Measurements from ENCODE around the gene CMIP.

CMIP gene

DNA sequence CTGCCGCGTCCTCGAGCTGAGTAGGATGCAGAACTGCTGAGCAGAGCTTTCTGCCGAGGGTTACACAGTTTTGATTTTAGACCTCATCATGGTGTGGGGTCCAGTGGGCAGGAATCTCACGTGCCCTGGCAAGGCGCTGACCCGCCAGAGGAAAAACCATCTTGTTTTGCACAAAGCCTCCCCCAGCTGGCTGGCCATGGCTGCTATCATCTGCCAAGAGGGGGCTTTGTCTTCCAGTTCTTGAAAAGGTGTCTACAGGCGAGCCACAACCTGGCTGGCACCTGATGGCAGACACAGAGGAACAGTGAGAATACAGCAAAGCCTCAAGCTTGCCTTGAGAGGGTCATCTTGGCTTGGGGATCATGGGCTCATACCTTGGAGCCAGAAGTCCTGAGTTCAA lies 118.3 kb downstream of the CMIP start:
- H3K36me3 Mint-ChIP-seq (ENCODE audit: low read depth) = no peaks in the 10 kb centered on the region
- no peak for DNase-seq (ENCODE audit: low spot score)
- H3K4me1 Mint-ChIP-seq (ENCODE audit: low read depth) = peaks cover 4% of the 10 kb centered on the region
- no peaks in the 10 kb centered on the region for H3K9me3 Mint-ChIP-seq
- no peak overlapping the region for H3K4me3 Mint-ChIP-seq
- no peaks in the 10 kb centered on the region for H3K27me3 Mint-ChIP-seq (ENCODE audit: low read depth)
- no peak overlapping the region for H3K27ac Mint-ChIP-seq

DNA sequence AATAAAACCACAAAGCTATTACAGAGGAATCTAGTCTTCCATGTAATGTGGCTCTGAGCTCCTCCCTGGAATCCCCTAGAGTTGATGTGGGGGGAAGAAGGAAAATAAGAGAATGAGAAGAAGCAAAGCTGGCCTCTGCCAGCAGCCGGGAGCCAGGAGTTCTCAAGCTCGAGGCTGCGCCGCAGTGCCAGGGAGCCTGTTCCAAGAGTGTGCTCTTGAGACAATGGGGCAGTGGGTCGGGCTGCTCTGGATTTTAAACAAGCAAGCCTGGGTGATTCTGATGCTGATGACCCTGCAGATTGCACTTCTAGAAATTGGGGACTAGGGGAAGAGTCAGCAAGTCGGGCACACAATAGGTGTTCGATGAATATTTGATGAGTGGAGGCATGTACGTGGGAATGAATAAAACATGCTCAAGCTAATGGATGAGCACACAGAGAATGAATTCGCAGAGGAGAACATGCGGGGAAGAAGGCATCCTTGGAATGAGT lies 119.9 kb downstream of the CMIP start:
- H3K9me3 Mint-ChIP-seq = no peaks in the 10 kb centered on the region
- no peaks in the 10 kb centered on the region for H3K27me3 Mint-ChIP-seq (ENCODE audit: low read depth)
- H3K4me1 Mint-ChIP-seq (ENCODE audit: low read depth) = peaks cover 9% of the 10 kb centered on the region
- no peak overlapping the region for H3K4me3 Mint-ChIP-seq
- DNase-seq (ENCODE audit: low spot score) = no peak
- no peak overlapping the region for H3K27ac Mint-ChIP-seq
- H3K36me3 Mint-ChIP-seq (ENCODE audit: low read depth) = no peaks in the 10 kb centered on the region

DNA sequence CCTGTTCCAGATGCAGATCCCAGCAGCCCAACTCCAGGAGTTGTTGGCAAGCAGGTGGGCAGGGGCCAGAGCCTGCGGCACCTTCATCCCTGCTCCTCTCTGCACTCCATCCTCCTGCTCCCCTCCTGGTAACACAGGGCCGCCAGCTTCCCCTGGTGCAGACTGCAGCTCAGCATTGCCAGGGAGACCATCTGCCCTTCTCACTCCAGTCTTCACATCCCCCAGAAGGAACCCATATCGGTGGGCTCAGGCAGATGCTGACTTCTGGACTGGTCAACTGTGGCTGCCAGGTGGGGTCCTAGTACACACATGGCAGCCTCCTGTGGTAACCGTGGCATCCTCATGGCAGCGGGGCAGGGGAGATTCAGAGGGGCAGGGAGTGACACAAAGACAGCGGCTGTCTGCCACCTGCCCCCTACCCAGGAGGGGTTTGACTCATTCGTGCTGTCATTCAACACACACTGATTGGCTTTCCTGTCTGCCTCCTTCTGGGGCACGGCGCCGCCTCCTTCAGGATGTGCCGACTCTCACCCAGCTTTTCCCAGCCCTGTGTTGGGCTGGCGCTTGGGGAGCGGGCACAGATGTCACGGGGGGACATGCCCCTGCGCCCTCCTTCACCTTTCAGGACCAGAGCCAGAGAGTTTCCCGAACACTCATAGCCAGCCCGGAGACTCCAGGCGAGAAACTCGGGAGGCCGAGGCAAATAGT lies 120.9 kb downstream of the CMIP start:
- Mint-ChIP-seq H3K9me3 (no peaks in the 10 kb centered on the region), H3K4me1 (ENCODE audit: low read depth) (peaks cover 9% of the 10 kb centered on the region), H3K4me3 (no peak overlapping the region), H3K36me3 (ENCODE audit: low read depth) (no peaks in the 10 kb centered on the region), H3K27ac (no peak overlapping the region), H3K27me3 (ENCODE audit: low read depth) (no peaks in the 10 kb centered on the region)
- no peak for DNase-seq (ENCODE audit: low spot score)

DNA sequence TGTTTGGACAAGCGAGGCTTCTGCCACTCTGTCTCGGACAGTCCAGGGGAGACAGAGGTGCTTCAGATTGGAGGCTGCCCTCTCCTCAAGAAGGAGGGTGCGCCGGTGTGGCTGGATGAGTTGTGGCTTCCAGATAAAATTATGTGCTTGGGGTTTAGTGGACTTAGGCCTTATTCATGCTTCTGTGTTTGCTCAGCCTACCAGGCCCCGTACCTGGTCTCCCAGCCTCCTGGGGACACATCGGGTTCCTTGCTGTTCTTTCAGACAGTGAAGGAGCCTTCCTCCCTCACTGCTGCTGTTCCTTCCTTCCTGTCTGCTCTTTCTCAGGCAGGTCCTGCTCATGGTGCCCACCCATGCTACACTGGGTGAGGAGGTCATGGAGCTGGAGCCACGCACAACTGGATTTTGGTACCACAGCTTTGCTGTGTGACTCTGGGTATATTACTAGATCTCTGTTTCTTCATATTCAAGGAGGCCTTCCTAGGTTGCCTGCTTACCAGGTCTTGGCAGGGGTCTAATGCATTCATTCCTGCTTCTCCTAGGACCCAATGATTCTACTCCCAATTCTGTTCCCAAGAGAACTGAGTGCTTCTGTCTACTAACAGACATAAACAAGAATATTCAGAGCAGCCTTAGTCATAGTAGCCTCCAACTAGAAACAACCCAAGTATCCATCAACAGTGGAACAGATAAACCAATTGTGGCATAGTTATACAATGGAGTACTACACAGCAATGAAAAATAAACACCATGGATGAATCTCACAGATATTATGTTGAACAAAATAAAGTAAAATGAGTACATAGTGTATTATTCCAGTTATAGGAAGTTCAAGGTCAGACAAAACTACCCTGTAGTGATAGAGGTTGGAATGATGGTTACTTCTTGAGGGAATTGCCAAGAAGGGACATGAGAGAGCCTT lies 121.7 kb downstream of the CMIP start:
- H3K27ac Mint-ChIP-seq = no peak overlapping the region
- H3K9me3 Mint-ChIP-seq = no peaks in the 10 kb centered on the region
- no peak overlapping the region for H3K4me3 Mint-ChIP-seq
- peaks cover 9% of the 10 kb centered on the region for H3K4me1 Mint-ChIP-seq (ENCODE audit: low read depth)
- H3K36me3 Mint-ChIP-seq (ENCODE audit: low read depth) = no peaks in the 10 kb centered on the region
- DNase-seq (ENCODE audit: low spot score) = no peak
- no peaks in the 10 kb centered on the region for H3K27me3 Mint-ChIP-seq (ENCODE audit: low read depth)

DNA sequence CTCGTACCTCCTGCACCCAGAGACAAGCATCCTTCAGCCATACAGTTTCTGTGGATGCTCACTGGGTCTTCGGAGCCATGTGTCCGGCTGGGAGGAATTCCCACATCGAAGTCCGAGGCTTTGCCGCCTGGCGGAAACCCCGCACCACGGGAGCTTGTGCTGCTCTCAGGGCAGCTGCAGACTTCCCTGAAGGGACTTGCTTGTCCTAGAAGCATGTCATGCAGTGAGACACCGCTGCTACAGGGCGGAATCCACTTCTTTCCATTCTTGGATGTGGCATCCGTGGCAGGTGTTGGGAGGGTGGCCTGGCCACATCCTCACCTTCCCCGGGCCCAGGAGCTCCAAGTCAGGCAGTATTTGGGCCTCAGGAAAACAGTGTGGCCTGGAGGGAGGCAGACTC lies 122.5 kb downstream of the CMIP start:
- H3K4me3 Mint-ChIP-seq = no peak overlapping the region
- peaks cover 9% of the 10 kb centered on the region for H3K4me1 Mint-ChIP-seq (ENCODE audit: low read depth)
- no peak for DNase-seq (ENCODE audit: low spot score)
- no peaks in the 10 kb centered on the region for H3K9me3 Mint-ChIP-seq
- H3K27ac Mint-ChIP-seq = no peak overlapping the region
- no peaks in the 10 kb centered on the region for H3K36me3 Mint-ChIP-seq (ENCODE audit: low read depth)
- no peaks in the 10 kb centered on the region for H3K27me3 Mint-ChIP-seq (ENCODE audit: low read depth)

DNA sequence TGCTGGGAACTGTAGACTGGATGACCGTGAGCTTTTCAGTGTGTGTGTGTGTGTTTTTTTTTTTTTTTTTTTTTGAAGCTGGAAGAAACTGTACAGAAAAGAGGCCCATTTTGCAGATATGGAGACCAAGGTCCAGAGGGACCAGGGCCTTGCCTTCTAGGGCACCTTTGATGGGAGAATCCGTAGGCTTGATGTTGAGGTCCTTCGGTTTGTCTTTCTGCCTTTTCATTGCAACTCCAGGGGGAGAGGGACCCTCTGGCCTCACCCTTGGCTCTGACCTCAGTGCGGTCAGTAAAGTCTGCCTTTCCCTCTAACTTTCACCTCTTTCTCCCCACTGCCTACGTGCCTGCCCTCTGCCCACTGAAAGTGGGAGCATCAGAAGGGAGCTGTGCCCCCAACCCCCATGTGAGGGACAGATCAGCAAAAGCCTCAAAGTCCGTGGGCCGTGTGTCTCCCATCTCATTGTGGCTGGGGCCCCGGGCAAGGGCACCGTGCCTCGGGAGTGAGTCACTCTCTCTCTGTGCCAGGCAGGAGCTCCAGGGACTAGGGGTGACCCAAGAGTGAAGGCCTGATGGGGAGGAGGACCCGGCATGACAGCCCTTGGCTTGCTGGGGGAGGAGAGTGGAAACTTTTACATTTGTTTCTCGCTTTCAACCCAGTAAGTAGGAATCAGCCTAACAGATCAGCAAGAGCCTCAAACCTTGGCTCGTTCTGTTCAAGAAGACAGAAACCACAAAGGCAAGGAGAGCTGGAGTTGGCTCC lies 123.6 kb downstream of the CMIP start:
- Mint-ChIP-seq H3K4me3 (no peak overlapping the region), H3K9me3 (no peaks in the 10 kb centered on the region), H3K4me1 (ENCODE audit: low read depth) (peaks cover 9% of the 10 kb centered on the region), H3K27ac (peak overlapping the region; percentile 36), H3K27me3 (ENCODE audit: low read depth) (no peaks in the 10 kb centered on the region), H3K36me3 (ENCODE audit: low read depth) (no peaks in the 10 kb centered on the region)
- peak; percentile 84 for DNase-seq (ENCODE audit: low spot score)

DNA sequence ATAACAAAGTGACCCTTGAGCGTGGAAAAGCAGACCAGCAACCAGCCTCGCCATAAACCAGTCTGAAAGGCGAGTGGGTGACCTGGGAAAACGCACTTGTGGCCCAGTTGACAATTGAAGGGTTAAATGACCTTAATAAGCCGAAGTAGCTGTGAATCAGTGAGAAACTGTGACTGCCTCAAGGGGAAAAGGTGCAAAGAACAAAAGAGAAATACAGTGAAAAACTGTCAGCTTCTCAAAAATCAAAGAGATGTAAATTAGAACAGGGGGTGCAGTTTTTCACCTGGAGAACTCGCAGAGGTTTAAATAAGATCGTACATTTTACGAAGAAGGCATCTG lies 124.1 kb downstream of the CMIP start:
- Mint-ChIP-seq H3K27me3 (ENCODE audit: low read depth) (no peaks in the 10 kb centered on the region), H3K4me3 (no peak overlapping the region), H3K4me1 (ENCODE audit: low read depth) (peaks cover 9% of the 10 kb centered on the region), H3K9me3 (no peaks in the 10 kb centered on the region), H3K27ac (no peak overlapping the region), H3K36me3 (ENCODE audit: low read depth) (no peaks in the 10 kb centered on the region)
- DNase-seq (ENCODE audit: low spot score) = no peak

DNA sequence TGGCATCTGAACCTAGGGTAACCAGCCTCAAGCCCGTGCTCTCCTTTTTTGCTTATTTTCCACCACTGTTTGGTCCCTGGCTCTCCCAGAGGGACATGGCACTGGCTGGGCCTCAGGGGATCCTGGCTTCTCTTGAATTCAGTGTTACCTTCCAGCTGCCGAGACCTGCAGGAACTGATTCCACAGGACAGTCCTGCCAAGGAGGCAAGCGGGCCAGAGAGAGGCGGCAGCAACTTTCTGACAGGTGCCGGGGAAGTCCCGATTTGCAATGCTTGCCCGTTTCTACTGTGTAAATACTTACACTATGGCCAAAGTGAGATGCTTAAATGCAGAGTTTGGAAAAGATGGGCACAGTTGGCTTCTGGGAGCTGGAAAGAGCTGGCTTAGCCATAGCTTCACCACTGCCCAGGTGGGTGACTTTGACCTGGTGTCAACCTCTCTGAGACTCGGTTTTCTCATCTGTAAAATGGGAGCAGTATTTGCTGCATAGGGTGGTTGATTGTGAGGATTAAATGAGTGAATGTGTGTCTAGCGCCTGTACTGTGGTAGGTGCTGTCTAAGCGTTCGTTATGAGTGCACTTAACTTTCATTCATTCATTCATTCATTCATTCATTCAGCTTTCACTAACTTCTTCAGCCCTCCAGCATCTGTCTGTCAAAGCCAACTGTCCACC lies 124.9 kb downstream of the CMIP start:
- Mint-ChIP-seq H3K27me3 (ENCODE audit: low read depth) (no peaks in the 10 kb centered on the region), H3K36me3 (ENCODE audit: low read depth) (no peaks in the 10 kb centered on the region), H3K4me3 (no peak overlapping the region), H3K27ac (no peak overlapping the region), H3K4me1 (ENCODE audit: low read depth) (peaks cover 9% of the 10 kb centered on the region), H3K9me3 (no peaks in the 10 kb centered on the region)
- DNase-seq (ENCODE audit: low spot score) = no peak

DNA sequence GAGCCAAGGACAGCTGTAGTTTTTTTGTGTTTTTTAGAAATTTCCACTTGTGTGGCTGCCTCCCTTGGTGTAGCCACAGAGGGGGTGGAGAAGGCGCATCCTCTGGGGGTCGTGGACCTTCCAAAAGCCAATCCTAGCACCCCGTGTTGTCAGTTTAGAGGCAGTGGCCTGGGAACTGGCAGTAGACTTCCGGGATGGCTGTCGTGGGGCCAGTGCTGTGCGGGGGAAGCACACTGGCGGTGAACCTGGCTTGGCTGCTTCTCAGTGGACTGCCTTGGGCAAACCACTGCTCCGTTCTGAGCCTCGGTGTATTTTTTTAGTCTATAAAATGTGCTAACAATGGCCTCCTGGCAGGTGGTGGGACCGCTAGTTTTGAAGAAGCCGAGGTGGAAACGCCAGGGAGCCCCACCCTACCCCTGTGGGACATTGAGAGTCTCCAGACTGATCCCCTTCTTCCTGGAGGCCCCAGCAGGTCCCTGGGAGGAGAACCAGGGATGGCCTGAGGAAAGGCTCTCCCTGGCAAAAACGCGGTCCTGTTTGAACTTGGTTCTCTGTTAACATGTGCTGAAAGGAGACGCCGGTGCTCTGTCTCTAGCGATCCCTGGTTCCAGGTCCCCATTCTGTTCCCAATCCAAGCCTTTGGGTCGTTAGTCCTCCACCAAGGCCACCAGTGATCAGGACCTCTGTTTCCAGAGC lies 125.7 kb downstream of the CMIP start:
- Mint-ChIP-seq H3K27ac (no peak overlapping the region), H3K27me3 (ENCODE audit: low read depth) (no peaks in the 10 kb centered on the region), H3K9me3 (no peaks in the 10 kb centered on the region), H3K36me3 (ENCODE audit: low read depth) (no peaks in the 10 kb centered on the region), H3K4me3 (no peak overlapping the region), H3K4me1 (ENCODE audit: low read depth) (peaks cover 9% of the 10 kb centered on the region)
- no peak for DNase-seq (ENCODE audit: low spot score)

DNA sequence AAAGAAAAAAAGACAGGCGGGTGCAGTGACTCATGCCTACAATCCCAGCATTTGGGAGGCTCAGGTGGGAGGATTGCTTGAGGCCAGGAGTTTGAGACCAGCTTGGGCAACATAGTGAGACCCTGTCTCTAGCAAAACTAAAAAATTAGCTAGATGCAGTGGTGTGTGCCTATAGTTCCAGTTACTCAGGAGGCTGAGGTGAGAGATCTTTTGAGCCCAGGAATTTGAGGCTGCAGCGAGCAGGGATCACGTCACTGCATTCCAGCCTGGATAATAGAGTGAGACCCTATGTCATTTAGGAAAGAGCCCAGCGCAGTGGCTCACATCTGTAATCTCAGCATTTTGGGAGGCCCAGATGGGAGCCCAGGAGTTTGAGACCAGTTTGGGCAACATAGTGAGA lies 126.6 kb downstream of the CMIP start:
- Mint-ChIP-seq H3K27ac (no peak overlapping the region), H3K4me1 (ENCODE audit: low read depth) (peaks cover 9% of the 10 kb centered on the region), H3K36me3 (ENCODE audit: low read depth) (no peaks in the 10 kb centered on the region), H3K27me3 (ENCODE audit: low read depth) (no peaks in the 10 kb centered on the region), H3K9me3 (no peaks in the 10 kb centered on the region), H3K4me3 (no peak overlapping the region)
- DNase-seq (ENCODE audit: low spot score) = no peak

DNA sequence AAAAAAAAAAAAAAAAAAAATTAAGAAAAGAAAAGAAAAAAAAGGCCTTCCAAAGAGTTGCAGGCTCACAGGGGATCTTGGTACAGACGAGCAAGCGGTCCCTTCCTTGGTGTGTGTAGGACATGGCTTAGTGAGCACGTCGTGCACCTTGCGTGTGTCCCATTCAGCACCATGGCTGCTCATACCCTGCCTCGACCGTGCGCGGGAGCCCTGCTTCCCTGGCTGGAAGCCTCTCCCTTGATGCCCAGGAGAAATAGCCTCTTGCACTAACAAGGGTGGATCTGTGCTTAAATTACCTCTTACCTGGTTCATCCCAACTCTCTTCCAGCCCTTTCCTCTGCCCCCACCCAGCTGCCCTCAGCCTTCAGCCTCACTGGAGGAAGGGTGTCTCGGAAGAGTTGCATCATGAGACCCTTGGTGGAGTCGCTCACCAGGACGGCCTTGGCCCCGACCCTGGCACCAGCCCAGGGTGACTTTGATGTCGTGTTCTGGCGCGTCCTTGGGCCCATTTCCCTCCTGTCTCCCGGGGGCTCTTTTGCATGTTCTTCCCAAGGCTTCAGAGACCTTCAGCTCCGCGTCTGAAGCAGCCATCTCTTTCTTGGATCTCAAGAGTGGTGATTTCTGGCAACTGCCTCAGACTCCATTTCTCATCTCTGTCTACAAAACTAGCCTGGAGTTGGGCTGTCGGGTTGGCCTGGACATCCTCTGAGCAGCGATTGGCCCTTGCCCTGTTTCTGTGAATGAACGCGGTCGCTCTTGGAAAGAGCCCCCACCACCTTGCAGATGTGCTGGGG lies 127.2 kb downstream of the CMIP start:
- H3K4me3 Mint-ChIP-seq = no peak overlapping the region
- H3K27ac Mint-ChIP-seq = no peak overlapping the region
- no peaks in the 10 kb centered on the region for H3K36me3 Mint-ChIP-seq (ENCODE audit: low read depth)
- DNase-seq (ENCODE audit: low spot score) = no peak
- H3K4me1 Mint-ChIP-seq (ENCODE audit: low read depth) = peaks cover 9% of the 10 kb centered on the region
- no peaks in the 10 kb centered on the region for H3K27me3 Mint-ChIP-seq (ENCODE audit: low read depth)
- no peaks in the 10 kb centered on the region for H3K9me3 Mint-ChIP-seq

DNA sequence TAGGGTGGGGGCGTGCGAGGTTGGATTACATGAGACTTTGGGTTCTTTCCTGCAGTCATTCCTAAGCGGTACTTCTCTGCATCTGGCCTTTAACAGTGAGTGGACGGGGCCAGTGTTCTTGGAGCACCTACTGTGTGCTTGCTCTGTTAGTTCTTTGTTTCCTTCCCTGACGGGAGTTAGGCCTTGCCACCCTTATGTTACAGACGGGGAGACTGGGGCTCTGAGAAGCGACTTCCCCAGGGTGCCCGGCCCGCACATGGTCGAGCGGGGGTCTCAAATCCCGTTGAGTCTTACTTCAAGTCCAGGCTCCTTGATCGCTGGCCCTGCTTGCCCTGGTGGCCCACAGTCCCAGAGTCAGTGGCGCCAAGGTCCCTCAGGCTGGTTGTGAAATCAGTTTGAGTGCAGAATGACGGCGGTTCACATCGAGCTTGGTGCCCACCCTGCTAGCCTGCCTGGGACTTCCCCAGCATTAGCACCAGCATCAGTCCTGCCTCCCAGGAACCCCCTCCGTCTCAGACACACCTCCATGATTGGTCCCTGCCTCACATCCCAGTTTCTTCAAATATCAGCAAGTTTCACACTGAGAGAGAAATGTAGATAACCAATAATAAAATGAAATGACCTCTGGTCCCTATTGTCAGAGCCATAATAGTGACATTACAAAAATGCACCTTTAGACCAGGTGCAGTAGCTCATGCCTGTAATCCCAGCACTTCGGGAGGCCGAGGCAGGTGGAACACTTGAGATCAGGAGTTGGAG lies 128.0 kb downstream of the CMIP start:
- Mint-ChIP-seq H3K27me3 (ENCODE audit: low read depth) (no peaks in the 10 kb centered on the region), H3K4me1 (ENCODE audit: low read depth) (peaks cover 8% of the 10 kb centered on the region), H3K27ac (no peak overlapping the region), H3K4me3 (no peak overlapping the region), H3K36me3 (ENCODE audit: low read depth) (no peaks in the 10 kb centered on the region), H3K9me3 (no peaks in the 10 kb centered on the region)
- no peak for DNase-seq (ENCODE audit: low spot score)

All from T-helper 2 cell treated with Interferon-gamma antibody and Interleukin-4, amounts not matched to agents 5 μg/mL and 100 μg/mL, for 36 hours (primary cell).